Loucy (cell line): ENCODE data around the gene NUDT3.

Experiments
- H2AFZ ChIP-seq: fragments of 200-600 bp; sonication (generic); 2 replicates; pipeline ENCODE4 v1.6.0; 2016; ENCODE audit warnings: antibody characterized with exemption, mild to moderate bottlenecking, low read length, moderate library complexity
- H3F3A ChIP-seq: fragments of 200-600 bp; 2 replicates; pipeline ENCODE4 v1.6.0; 2016; ENCODE audit warnings: antibody characterized with exemption, low read depth, mild to moderate bottlenecking
- H3K27me3 ChIP-seq: fragments of 200-600 bp; sonication (generic); 2 replicates; pipeline ENCODE4 v1.6.1; 2014; ENCODE audit warnings: low read length, mild to moderate bottlenecking; ENCODE audit not compliant: insufficient read depth, poor library complexity, severe bottlenecking
- H3K36me3 ChIP-seq: fragments of 200-600 bp; sonication (generic); 2 replicates; pipeline ENCODE4 v1.6.1; 2016; ENCODE audit warnings: low read length; ENCODE audit not compliant: insufficient read depth
- H3K4me1 ChIP-seq: fragments of 200-600 bp; sonication (generic); 2 replicates; pipeline ENCODE4 v1.5.1; 2014; ENCODE audit warnings: low read length, mild to moderate bottlenecking; ENCODE audit not compliant: insufficient read depth, poor library complexity, severe bottlenecking
- H3K4me2 ChIP-seq: fragments of 200-600 bp; sonication (generic); 2 replicates; pipeline ENCODE4 v1.6.0; 2014; ENCODE audit warnings: antibody characterized with exemption, low read length, low read depth, mild to moderate bottlenecking; ENCODE audit not compliant: poor library complexity, severe bottlenecking
- H3K4me3 ChIP-seq: fragments of 200-600 bp; sonication (generic); 2 replicates; pipeline ENCODE4 v1.5.1; 2014; ENCODE audit warnings: low read length, mild to moderate bottlenecking, mixed read lengths; ENCODE audit not compliant: poor library complexity, severe bottlenecking
- H3K79me2 ChIP-seq: fragments of 200-600 bp; sonication (generic); 2 replicates; pipeline ENCODE4 v1.6.1; 2014; ENCODE audit warnings: low read length; ENCODE audit not compliant: insufficient read depth
- H3K9ac ChIP-seq: fragments of 200-600 bp; sonication (generic); 2 replicates; pipeline ENCODE4 v1.6.0; 2014; ENCODE audit warnings: mild to moderate bottlenecking, low read depth, low read length, moderate library complexity; ENCODE audit not compliant: poor library complexity, severe bottlenecking
- H3K9me2 ChIP-seq: fragments of 200-600 bp; sonication (generic); replicated peaks from 2 replicates; pipeline ENCODE4 v1.6.1; 2016; ENCODE audit warnings: low read depth, low read length, mixed read lengths
- H3K9me3 ChIP-seq: fragments of 200-600 bp; sonication (generic); 2 replicates; pipeline ENCODE4 v1.6.1; 2014; ENCODE audit warnings: mild to moderate bottlenecking, antibody characterized with exemption, low read length, low read depth; ENCODE audit not compliant: insufficient read depth
- H4K20me1 ChIP-seq: fragments of 200-600 bp; sonication (generic); 2 replicates; pipeline ENCODE4 v1.6.0; 2014; ENCODE audit warnings: antibody characterized with exemption, low read length, mild to moderate bottlenecking; ENCODE audit not compliant: insufficient read depth, poor library complexity, severe bottlenecking
- CTCF ChIP-seq: fragments of 200-600 bp; sonication (generic); conservative IDR thresholded peaks from 2 replicates; pipeline ENCODE4 v1.5.1; 2014; ENCODE audit warnings: mild to moderate bottlenecking, antibody characterized with exemption, low read length
- EZH2phosphoT487 ChIP-seq: fragments of 200-600 bp; IDR thresholded peaks from 2 replicates; pipeline ENCODE4 v1.6.1; 2018; ENCODE audit warnings: antibody characterized with exemption, mild to moderate bottlenecking, moderate library complexity, borderline replicate concordance

Gene NUDT3

GRCh38 chr6:34346175-34347119, 46.0 kb downstream of the NUDT3 start:
- H3K4me2 ChIP-seq: no peak overlapping the region
- peaks cover 90% of the 10 kb centered on the region for H3K79me2 ChIP-seq
- no peaks in the 10 kb centered on the region for H3K27me3 ChIP-seq

GRCh38 chr6:34343806-34344205, 48.7 kb downstream of the NUDT3 start:
- Histone ChIP-seq H3K9me2 (no peaks in the 10 kb centered on the region), H3K9ac (no peak overlapping the region), H3K4me3 (no peak overlapping the region), H3K36me3 (peaks cover 31% of the 10 kb centered on the region; the same call in 1 of the 2 replicates), H3K27me3 (no peaks in the 10 kb centered on the region), H3K9me3 (no peaks in the 10 kb centered on the region), H3K4me1 (peaks cover 11% of the 10 kb centered on the region), H3F3A (no peaks in the 10 kb centered on the region), H4K20me1 (peaks cover 4% of the 10 kb centered on the region), H2AFZ (no peak overlapping the region), H3K79me2 (peaks cover 66% of the 10 kb centered on the region), H3K4me2 (no peak overlapping the region)
- TF ChIP-seq CTCF: no peak
- no peak for TF ChIP-seq EZH2phosphoT487

More at GRCh38 chr6:34346175-34347119, 46.0 kb downstream of the NUDT3 start:
- Histone ChIP-seq H3K4me3 (no peak overlapping the region), H3K9me2 (no peaks in the 10 kb centered on the region), H3F3A (no peaks in the 10 kb centered on the region), H4K20me1 (peaks cover 9% of the 10 kb centered on the region), H2AFZ (no peak overlapping the region), H3K36me3 (peaks cover 4% of the 10 kb centered on the region; the same call in 1 of the 2 replicates), H3K9me3 (no peaks in the 10 kb centered on the region), H3K4me1 (peaks cover 11% of the 10 kb centered on the region), H3K9ac (no peak overlapping the region)
- TF ChIP-seq CTCF: no peak
- TF ChIP-seq EZH2phosphoT487: no peak

- no peak for TF ChIP-seq CTCF
- TF ChIP-seq EZH2phosphoT487: no peak
- H3K79me2 ChIP-seq: peaks cover 61% of the 10 kb centered on the region
- peaks cover 4% of the 10 kb centered on the region for H4K20me1 ChIP-seq
- H3K9ac ChIP-seq: no peak overlapping the region
- H3K36me3 ChIP-seq: peaks cover 34% of the 10 kb centered on the region; the same call in 1 of the 2 replicates
- H3K4me1 ChIP-seq: peaks cover 18% of the 10 kb centered on the region
- no peaks in the 10 kb centered on the region for H3K9me2 ChIP-seq
- H3F3A ChIP-seq: no peaks in the 10 kb centered on the region
- no peak overlapping the region for H3K4me3 ChIP-seq
- H3K27me3 ChIP-seq: no peaks in the 10 kb centered on the region
- no peak overlapping the region for H3K4me2 ChIP-seq
- no peaks in the 10 kb centered on the region for H3K9me3 ChIP-seq
- no peak overlapping the region for H2AFZ ChIP-seq
Observed at GRCh38 chr6:34342247-34342646, 50.2 kb downstream of the NUDT3 start.
